WERI-Rb-1 (cell line): ENCODE measurements around the gene RBM33.

Source experiments
- DNase-seq: peaks from one replicate; pipeline ENCODE4 v3.0.0-alpha.2; 2020
- H3K27ac ChIP-seq: fragments of 250-450 bp; sonication (Bioruptor Pico); 2 replicates; pipeline ENCODE4 v1.5.1; 2020; ENCODE audit warnings: mild to moderate bottlenecking, moderate library complexity
- H3K27me3 ChIP-seq: fragments of 250-450 bp; sonication (Bioruptor Pico); 2 replicates; pipeline ENCODE4 v1.5.1; 2021; ENCODE audit warnings: mild to moderate bottlenecking, low read depth, moderate library complexity; ENCODE audit not compliant: insufficient read depth, severe bottlenecking
- H3K36me3 ChIP-seq: fragments of 250-450 bp; sonication (Bioruptor Pico); 2 replicates; pipeline ENCODE4 v1.5.1; 2020; ENCODE audit warnings: mild to moderate bottlenecking, moderate library complexity
- H3K4me3 ChIP-seq: 2 replicates; pipeline ENCODE4 v1.5.1; 2011; ENCODE audit warnings: low read depth, mild to moderate bottlenecking, control low read depth, low read length
- H3K9me3 ChIP-seq: fragments of 250-450 bp; sonication (Bioruptor Pico); 2 replicates; pipeline ENCODE4 v1.5.1; 2021; ENCODE audit warnings: mild to moderate bottlenecking, moderate library complexity; ENCODE audit not compliant: severe bottlenecking
- TF ChIP-seq, protein P1 (sequence below): IDR thresholded peaks from 2 replicates; pipeline ENCODE4 v1.5.1; 2011; ENCODE audit warnings: low read depth, mild to moderate bottlenecking, control low read depth, inconsistent platforms, low read length

The RBM33 gene

DNA sequence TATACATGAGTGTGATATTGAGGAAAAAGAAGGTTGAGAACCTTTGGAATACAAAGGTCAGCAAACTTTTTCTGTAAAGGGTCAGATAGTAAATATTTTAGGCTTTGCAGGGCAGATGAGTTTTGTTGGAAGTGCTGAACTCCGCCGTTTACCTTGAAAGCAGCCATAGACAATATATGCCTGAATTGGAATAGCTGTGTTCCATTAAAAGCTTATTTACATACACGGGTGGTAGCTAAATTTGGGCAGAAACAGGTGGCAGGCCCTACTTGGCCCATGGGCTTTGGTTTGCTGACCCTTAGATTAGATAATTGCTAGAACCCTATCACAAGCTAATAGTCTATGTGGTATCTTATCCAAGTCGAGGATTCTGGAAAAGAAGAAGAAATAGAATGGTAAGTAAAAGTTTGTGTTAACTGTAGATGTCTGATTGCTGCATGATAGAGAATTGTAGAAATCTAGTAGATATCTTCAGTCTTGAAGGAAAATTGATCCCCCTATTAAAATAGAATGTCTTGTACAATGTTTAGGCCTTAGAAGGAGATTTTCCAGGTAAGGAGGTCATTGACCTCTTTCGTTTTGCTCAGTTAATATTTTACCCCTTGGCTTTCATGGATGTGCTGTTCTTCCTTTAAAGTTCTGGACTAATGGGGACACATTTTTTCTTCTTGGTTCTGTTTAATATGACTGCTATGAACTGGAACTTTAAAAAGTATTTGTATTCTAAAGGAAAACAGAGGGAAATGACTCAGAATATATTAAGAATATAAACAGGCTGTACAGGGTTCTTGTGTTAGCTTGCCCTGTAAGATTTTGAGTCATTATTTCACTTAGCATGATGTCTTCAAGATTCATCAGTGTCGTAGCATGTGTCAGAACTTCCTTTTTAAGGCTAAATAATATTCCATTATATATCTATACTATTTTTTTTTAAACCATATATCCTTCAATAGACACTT lies 8.0 kb downstream of the RBM33 start:
- Histone ChIP-seq H3K4me3 (no peak overlapping the region), H3K27ac (no peak overlapping the region), H3K27me3 (no peaks in the 10 kb centered on the region), H3K36me3 (peaks cover 10% of the 10 kb centered on the region), H3K9me3 (no peaks in the 10 kb centered on the region)
- TF ChIP-seq, protein P1, sequence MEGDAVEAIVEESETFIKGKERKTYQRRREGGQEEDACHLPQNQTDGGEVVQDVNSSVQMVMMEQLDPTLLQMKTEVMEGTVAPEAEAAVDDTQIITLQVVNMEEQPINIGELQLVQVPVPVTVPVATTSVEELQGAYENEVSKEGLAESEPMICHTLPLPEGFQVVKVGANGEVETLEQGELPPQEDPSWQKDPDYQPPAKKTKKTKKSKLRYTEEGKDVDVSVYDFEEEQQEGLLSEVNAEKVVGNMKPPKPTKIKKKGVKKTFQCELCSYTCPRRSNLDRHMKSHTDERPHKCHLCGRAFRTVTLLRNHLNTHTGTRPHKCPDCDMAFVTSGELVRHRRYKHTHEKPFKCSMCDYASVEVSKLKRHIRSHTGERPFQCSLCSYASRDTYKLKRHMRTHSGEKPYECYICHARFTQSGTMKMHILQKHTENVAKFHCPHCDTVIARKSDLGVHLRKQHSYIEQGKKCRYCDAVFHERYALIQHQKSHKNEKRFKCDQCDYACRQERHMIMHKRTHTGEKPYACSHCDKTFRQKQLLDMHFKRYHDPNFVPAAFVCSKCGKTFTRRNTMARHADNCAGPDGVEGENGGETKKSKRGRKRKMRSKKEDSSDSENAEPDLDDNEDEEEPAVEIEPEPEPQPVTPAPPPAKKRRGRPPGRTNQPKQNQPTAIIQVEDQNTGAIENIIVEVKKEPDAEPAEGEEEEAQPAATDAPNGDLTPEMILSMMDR: no peak
- no peak for DNase-seq

GRCh38 chr7:155653803-155654202 lies 9.3 kb downstream of the RBM33 start:
- Histone ChIP-seq H3K27me3 (no peaks in the 10 kb centered on the region), H3K9me3 (no peaks in the 10 kb centered on the region), H3K4me3 (no peak overlapping the region), H3K27ac (no peak overlapping the region), H3K36me3 (no peaks in the 10 kb centered on the region; the same call in none of the 2 replicates)
- no peak for DNase-seq
- TF ChIP-seq, protein P1: no peak

GRCh38 chr7:155656891-155657290 lies 12.4 kb downstream of the RBM33 start:
- H3K36me3 ChIP-seq: no peaks in the 10 kb centered on the region; the same call in 1 of the 2 replicates
- TF ChIP-seq, protein P1: no peak
- no peaks in the 10 kb centered on the region for H3K27me3 ChIP-seq
- H3K27ac ChIP-seq: no peak overlapping the region
- DNase-seq: no peak
- no peak overlapping the region for H3K4me3 ChIP-seq
- no peaks in the 10 kb centered on the region for H3K9me3 ChIP-seq

DNA sequence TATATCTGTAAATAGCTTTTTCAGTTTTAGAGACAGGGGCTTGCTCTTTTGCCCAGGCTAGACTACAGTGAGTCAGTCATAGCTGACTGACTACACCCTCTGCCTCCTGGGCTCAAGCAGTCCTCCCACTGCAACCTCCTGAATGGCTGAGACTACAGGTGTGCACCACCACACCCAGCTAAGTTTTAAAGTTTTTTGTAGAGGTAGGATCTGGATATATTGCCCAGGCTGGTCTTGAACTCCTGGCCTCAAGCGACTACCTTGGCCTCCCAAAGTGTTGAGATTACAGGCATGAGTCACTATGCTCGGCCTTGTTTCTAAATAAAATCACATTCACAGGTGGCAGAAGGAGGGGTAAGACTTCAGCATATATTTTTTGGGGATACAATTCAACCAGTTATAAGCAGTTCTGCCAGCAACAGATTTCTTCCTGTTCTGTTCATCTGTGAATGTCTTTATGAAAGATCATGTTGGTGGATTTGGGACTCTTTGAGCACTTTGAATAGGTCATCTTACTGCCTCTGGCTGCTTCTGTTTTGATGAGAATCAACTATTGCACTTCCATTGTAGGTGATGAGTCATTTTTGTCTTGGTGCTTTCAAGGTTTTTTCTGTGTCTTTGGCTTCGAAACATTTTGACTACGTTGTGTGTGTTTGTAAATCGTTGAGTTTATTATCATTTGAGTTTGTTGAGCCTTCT lies 15.7 kb downstream of the RBM33 start:
- H3K27me3 ChIP-seq: no peaks in the 10 kb centered on the region
- H3K4me3 ChIP-seq: no peak overlapping the region
- DNase-seq: no peak
- no peak overlapping the region; the same call in 1 of the 2 replicates for H3K27ac ChIP-seq
- peaks cover 3% of the 10 kb centered on the region for H3K36me3 ChIP-seq
- TF ChIP-seq, protein P1: no peak
- H3K9me3 ChIP-seq: no peaks in the 10 kb centered on the region

- Histone ChIP-seq H3K36me3 (peaks cover 8% of the 10 kb centered on the region), H3K9me3 (no peaks in the 10 kb centered on the region), H3K27ac (no peak overlapping the region; the same call in 1 of the 2 replicates), H3K27me3 (no peaks in the 10 kb centered on the region), H3K4me3 (no peak overlapping the region)
- DNase-seq: no peak
- TF ChIP-seq, protein P1: no peak
Observed at GRCh38 chr7:155660758-155661093, 16.3 kb downstream of the RBM33 start.
